ENCODE measurements around the gene RASA3.
"Not testable (repeated sequence)": the region's sequence is repeated elsewhere in the genome, so short reads cannot be mapped to it uniquely, and the experiment has no call there.

RASA3 gene

DNA sequence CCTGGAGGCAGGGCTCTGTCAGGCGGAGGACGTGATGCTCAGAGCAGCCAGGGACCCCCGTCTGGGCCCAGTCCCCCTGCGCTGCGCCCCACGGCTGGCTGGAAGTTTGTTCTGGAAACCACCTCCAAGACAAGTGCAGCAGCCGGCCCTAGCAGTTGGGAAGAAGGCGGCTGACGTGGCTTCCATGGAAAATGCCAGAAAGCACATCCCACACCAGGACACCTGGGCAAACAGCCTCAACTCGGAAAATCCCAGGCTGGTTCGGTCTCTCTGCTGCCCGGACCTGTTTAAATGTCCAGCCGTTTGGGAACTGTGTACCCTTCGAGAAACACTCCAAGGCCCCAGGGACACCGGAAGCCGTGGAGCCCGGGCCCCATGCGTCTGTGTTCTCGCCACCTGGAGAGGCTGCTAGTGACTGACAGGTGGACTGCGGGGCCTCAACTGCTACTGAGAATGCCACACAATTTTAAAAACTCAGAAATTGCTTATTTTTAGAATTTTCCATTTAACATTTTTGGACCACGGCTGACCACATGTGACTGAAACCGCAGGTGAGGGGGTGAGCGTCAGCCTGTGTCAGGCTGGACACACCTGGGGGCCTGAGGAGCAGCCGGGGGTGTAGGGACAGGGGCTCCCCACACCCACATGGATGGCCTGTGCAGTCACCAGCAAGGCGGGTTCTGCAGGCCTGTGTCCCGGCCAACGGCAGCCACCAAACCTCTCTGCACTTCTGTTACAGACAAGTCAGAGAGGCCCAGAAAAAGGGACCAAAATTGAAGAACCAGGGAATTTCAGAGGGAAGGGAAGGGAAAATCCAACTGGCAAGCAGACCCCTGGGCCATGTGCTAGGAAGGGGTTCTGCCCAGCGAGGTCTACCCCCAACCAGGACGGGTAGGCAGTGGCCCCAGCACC is 31.7 kb downstream of the RASA3 start:
- no peak for DNase-seq (ENCODE audit: low spot score)

DNA sequence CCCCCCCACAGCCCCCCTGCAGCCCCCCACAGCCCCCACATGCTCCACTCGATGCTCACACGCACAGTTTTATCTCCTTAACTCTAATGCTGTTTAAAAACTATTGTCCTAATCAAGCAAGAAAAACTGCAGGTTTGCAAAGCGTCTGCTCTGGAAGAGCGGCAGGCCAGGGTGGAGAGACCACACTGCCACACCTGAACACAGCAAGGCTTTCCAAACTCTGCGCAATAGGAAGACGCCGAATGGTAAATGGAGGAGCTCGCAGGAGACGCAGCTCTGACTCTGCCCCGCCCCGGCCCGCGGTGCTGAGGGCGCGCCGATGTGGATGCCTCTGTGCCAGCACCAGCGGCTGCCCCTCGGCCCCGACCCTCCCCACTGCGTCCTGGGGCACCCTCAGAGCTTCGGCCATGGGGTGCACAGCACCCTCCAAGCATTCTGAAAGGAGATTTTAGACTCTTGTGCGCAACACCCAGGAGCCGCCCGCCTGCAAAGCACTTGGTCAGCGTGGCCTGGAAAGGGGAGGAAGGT is 32.4 kb downstream of the RASA3 start:
- peak; percentile 71 for DNase-seq (ENCODE audit: low spot score)

DNA sequence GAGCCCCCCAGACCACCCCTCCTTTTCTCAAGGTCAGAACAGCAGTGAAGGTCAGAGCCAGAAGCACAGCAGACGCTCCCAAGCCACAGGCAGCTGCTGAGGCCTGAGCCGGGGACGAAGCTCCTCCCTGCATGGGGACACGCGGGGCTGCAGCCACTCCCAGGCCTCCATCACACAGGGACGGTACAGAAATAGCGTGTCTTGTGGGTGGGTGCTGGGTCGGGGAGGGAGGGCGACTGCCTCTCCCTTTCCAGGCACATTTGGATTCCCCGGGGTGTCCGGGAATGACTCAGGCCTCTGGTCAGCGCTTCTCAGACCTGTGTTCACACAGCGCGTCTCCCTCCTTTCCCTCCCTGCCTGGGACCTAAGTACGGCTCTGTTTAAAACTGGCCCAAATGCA is 33.2 kb downstream of the RASA3 start:
- DNase-seq (ENCODE audit: low spot score) = peak; percentile 85

DNA sequence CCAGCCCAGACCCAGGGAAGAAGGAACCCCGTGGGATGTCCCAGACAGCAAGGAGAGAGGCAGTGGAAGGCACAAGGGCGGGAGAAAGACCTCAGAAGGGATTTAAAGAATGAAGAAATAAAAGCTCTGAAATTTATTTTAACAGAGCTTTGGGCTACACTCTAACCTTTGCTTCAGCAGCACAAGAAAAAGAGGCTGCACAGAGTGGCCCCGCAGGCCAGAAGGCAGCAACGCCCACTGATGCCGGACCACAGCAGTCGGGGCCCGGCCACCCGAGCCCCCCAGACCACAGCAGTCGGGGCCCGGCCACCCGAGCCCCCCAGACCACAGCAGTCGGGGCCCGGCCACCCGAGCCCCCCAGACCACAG is 33.8 kb downstream of the RASA3 start:
- not testable (repeated sequence) for DNase-seq (ENCODE audit: low spot score)

DNA sequence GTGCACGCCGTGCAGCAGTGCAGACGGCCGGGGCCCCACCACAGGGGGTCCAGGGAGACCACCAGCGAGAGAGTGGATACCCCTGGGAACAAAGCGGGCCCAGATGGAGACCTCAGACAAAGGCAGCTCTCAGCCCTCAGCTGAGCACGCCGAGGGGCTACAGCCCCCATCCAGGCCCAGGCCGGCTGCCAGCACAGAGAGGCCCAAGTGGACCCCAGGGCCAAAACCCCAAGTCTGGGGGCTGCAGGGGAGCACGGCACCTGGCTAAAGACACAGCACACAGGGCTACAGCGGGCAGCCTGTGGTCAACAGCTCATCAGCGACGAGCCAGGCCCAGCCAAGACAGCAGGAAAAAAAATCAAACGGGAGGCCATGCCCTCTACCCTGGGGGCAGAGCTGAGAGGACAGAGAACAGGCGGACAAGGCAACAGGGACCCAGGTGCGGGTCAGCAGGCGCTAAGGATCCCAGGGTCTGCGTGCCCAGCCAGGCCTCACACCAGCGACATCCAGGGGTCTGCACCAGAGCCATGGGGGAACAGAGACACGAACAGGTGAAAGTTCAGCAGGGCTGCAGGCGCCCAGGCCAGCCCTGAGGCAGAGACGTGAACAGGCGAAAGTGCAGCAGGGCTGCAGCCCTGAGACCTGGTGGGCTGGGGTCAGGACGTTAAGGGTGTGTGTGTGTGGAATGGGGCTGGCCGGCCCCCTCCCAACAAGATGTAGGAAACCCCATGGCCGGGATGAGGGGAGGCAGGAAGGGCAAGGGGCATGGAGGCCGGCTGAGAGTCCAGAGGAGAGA is 34.3 kb downstream of the RASA3 start:
- DNase-seq (ENCODE audit: low spot score) = no peak

DNA sequence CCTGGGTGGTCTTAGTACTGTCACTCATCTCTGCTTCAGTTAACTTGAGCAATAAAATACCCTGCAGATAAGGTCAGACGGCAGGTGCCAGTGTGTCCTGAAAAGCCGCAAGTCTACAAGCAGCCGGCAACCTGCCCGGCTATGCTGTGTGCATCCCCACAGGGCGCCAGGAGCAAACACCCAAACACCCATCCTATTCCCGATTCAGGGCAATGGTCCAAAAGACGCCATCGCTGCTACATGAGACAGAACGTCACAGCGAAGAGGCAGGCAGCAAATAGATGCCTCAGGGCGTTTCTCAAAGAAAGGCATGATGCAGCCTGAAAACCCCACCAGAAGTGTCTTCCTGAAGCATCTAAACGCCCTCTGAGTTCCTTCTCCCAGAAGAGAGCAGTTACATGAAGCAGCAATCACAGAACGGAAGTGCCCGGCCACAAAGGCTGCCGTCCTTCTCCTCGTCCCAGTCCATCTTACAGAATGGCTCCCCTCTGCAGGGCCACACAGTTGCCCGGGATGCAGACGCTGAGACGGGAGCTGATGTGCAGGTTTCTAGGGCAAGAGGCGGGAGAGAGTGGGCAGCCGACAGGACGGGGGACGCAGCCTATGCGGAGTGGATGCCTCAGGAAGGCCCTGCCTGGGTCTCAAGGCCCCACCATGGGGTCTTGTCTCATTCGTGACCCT is 35.1 kb downstream of the RASA3 start:
- DNase-seq (ENCODE audit: low spot score) = no peak

DNA sequence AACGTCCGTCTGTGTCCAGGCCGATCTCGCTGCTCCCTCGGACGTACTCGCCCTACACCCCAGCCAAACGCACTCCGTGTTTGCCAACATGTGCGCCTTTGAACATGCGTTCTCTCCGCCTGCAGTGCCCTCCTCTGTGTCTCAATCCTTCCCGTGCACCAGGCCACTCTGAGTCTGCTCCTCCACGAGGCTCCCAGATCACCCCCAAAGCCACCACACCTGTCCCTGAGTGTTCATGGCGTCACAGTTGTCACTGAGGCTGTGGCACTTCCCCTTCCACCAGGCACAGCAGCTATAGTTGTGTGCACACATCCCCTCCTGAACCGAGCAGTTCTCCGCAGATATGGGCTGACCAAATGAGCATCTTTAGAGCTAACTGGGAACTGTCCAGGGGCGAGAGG is 35.6 kb downstream of the RASA3 start:
- DNase-seq (ENCODE audit: low spot score) = no peak

DNA sequence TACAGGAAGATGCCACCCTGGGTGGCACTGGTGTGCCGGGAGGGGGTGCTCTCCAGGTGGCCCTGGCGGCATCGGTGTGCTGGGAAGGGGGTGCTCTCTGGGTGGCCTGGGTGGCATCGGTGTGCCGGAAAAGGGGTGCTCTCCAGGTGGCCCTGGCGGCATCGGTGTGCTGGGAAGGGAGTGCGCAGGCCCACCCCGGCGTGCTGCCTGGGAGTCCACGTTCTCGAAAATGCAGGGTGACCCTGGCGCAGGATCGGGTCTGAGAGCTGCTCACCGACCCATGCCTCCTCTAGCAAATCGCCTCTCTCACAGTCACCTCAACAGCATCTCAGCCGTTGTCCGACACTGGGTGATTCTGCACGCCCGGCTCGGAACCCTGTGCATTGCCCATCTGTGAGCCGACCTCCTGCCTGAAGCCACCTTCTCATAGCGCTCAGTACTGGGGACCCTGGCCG is 36.4 kb downstream of the RASA3 start:
- no peak for DNase-seq (ENCODE audit: low spot score)

DNA sequence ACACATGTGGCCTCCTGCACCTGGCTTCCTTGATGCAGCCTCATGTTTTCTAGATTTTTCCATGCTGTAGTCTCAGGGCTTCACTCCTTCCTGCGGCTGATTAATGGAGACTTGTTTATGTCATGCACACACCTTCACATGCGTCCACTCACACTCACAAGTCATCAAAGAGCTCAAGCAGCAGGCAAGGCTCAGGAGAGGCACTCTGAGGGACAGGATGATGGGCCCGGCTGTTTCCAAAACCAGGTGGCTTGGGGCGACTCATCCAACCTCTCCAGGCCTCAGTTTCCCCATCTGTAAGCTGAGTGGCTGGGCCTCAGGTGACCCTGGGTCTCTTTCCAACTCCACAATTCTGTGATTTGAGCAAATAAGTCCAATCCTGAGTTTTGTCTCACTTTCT is 36.9 kb downstream of the RASA3 start:
- DNase-seq (ENCODE audit: low spot score) = no peak

DNA sequence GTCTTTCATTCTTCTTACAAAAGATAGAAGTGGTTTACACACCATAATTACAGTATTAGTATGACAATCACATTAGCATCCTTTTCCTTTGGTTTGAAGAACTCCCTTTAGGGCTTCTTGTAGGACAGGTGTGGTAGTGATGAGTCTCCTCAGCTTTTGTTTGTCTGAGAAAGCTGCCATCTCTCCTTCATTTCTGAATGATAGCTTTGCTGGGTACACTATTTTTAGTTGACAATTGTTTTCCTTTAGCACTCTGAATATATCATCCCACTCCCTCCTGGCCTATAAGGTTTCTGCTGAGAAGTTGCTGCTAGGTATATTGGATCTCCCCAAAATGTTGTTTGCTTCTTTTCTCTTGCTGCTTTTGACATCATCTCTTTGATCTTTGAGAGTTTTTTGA is 39.3 kb downstream of the RASA3 start:
- no peak for DNase-seq (ENCODE audit: low spot score)

DNA sequence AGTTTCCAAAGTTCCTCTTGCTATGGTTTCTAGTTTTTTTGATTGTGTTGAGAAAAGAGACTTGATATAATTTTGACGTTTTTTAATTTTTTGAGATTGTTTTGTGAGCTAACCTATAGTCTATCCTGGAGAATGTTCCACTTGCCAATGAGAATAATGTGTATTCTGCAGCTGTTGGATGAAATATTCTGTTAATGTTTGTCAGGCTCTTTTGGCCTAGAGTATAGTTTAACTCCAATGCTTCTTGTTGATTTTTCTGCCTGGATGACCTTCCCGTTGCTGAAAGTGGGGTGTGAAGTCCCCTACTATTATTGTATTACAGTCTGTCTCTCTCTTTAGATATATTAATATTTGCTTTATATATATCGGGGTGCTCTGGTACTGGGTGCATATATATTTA is 40.0 kb downstream of the RASA3 start:
- DNase-seq (ENCODE audit: low spot score) = no peak

DNA sequence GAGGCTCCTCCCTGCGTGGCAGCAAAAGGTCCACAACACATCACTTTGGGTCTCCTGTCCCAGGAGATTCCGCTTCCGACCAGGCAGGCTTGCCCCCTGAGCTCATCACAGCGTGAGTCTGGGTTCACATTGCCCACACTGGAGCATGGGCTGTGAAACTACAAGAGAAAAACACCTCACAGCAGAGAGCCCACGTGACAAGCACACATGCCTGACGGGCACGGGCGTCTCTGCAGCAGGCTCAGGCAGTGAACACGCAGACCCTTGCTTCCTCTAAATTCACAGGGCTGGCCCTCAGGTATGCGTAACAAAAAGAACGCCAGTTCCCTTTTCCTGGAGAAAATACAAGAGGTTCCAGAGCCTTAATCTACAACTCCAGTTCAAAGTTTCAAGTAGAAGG is 41.9 kb downstream of the RASA3 start:
- DNase-seq (ENCODE audit: low spot score) = no peak

DNA sequence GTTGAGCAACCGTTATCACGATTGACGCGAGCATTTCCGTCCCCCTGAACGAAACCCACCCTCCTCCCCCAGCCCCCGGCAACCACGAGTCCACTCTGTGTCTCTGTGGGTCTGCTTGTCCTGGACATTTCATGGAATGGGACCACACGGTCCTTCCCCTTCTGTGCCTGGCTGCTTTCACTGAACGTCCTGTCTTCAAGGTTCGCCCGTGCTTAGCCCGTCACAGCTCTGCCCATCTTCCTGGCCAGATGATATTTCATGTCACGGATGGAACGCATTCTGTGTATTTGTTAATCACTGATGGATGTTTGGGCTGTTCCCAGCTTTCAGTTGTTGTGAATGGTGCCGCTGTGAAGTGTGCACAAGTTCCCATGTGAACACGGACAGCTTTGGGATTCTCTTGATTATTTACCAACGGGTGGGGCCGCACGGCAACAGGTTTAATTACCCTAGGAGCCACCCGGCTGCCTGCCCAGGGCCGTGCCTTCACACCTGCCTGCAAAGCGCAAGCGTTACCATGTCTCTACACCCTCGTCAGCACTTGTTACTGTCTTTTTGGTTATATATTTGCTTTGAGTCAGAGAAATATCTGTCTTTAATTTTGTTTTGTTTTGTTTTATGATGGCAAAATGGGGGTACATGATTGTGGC is 42.5 kb downstream of the RASA3 start:
- no peak for DNase-seq (ENCODE audit: low spot score)

DNA sequence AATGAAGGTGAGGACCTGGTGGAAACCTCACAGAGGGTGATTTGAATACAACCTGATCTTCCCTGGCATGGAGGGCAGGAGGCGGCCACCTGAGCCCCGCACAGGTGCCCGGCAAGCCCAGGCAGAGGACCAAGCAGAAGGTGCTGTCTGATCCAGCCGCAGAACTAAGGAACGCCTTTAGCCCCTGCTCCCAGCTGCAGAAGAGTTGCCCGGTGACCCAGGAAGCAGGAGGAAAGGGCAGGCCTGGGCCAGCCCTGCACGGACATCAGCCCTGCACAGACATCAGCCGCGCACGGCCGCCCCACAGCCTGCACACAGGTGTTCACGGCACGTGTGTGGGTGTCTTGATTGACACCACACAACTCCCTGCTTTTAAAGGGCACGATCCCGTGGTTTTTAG is 43.1 kb downstream of the RASA3 start:
- no peak for DNase-seq (ENCODE audit: low spot score)

DNA sequence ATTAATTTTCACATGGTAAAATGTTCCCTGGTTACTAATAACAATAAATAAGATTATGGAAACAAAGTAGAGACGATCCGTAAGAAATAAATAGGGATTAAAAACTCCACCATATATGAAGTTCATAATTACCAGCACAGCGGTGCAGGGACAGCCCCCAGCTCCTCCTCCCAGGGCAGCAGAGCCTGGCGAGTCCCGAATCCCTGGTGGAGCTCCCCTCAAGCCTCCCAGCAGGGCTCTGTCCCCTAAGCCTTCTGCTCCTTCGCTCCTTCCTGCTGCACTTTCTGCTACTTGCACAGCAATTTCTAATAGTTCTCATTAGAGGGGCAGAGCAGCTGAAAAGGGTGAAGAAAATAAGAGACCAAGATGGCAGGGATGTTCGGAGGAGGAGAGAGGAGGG is 43.6 kb downstream of the RASA3 start:
- DNase-seq (ENCODE audit: low spot score) = no peak

DNA sequence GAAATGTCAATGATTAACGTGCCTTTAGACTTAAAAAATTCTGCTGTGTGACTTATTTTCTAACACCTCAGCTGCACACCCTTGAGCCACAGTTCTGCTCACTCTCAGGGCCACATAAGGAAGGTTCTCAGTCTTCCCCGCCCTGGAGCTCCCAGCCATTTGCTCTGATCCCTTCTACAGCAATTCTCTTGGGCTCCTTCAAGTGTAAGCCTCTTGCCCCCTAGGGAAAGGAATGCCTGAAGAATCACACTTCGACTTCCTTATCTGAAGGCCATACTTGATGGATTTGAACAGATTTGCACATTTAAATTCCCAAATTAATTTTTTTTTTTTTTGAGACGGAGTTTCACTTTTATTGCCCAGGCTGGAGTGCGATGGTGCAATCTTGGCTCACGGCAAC is 44.2 kb downstream of the RASA3 start:
- DNase-seq (ENCODE audit: low spot score) = no peak

DNA sequence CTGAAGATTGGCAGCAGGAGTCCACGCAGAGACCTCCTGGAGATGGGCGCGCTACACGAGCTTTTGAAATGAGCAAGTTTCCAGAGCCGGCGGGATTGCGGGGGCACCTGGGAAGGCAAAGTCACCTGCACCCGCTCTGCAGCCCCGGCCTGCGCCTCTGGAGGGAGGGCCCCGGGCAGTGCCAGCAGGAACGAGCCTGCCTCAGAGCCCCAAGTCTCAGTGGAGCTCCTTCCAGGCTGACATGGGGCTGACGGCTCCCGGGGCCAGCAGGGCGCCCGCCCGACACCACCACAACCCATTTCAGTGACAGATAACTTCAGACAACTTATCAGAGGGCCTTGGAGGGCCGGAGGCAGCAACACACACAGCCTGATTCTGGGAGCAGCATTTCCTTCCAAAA is 45.0 kb downstream of the RASA3 start:
- DNase-seq (ENCODE audit: low spot score) = no peak

DNA sequence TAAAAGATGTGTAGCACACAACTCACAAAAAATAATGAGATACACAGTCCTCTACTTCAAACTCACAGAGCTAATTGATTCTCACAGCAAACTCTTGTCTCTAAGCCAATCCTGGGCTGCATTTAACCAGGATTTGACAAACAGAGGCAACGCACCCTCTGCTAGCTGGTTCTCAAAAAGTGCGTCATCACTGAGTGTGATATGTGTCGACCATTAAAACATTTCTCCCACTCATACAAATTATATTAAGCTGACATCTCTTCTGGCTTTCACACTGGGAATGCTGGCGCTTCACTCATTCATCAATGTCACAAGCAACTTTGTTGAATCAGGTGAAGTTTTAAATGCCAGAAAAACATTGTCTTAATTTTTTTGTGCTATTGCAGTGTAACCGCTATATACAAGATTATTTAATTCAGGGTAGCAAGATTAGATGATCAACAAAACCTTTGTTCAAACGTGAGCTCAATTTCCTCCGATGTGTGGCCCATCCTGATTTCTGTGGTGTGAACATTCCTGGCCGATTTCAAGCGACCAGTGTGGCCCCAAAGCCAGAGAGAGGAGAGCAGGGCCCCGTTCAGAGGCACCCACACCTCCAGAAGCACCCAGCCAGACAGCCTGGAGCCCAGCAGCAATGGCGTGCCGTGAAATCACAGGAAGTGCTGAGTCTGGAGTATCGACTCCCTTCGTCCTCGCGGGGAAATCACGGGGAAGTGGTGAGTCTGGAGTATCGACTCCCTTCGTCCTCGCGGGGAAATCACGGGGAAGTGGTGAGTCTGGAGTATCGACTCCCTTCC is 49.4 kb downstream of the RASA3 start:
- DNase-seq (ENCODE audit: low spot score) = no peak

DNA sequence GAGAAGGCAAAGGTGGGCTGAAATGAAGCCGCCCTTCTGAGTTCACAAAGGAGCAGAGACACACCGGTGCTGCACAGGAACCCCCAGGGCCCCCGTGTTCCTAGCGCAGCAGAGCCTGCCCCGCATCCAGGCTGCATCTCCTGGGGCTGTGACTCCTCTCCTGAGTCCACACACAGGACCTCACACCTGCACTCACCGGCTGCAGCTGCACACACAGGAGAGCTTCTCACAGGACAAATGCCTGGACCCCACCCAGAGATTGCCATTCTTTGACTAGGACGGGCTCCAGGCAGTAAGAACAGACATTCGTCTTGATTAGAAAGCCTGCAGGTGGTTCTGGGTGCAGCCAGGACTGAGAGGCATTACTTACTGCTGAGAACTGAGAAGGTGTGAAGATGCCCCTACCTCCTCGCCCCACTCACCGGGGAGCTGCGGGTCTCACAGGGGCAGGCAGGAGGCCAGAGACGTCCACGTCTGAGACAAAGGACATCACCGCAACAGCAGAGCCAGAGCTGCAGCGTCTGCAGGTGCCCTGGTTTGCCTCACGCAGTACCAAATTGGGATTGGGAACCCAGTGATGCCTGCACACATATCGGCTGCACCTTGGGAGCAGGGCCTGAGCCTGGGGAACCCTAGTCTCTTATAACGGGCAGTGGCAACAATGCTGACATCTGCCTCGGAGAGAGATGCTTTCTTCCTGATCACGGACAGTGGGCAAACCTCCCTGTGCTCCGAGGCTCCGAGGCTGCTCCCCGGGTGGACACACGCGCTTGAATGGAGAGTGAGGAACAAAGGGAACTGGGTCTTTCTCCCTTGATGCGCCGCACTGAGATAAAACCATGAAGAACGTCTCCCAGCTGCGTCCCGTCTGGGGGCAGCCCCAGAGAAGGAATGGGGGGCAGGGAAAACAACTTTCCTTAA is 50.4 kb downstream of the RASA3 start:
- DNase-seq (ENCODE audit: low spot score) = no peak

Measured in SW480 (cell line).